ENCODE measurements around the gene ZNF185. TPM values are rescaled to one million over a fixed set of nuclear protein-coding genes. Genes with fewer than 3 reads are reported as not detected.

The ZNF185 gene
- total and polyA plus RNA-seq, 2 of the 8 experiments (the other 6 are each of a cell fraction or from before 2014, with no cell fraction given), result 15.6 to 20.1 TPM

- H3K23ac ChIP-seq (ENCODE audit: insufficient read length), result no peak overlapping the region
- peaks cover 0 to 2% (median 0%) of the 10 kb centered on the region in 4 experiments; a peak in 1 of 7 replicates for H3K27me3 ChIP-seq (replicated peaks in 1 of 4; ENCODE audit: control insufficient read depth in 3 of 4, extremely low read depth in 1 of 4, insufficient read depth in 3 of 4, low read length in 3 of 4)
- no peak overlapping the region for H2AFZ ChIP-seq (ENCODE audit: low read length)
- CTCF ChIA-PET (ENCODE audit: partially characterized antibody), result interaction anchor here (0.8 to 6.9 kb wide), 3 partner anchors 17 to 29 kb away, joined by 3 to 60 read pairs (median 4); no protein-coding TSS in a partner anchor
- H3K9me3 ChIP-seq (ENCODE audit: insufficient read depth in 2 of 2, low read depth in 1 of 2, low read length in 1 of 2), result no peaks in the 10 kb centered on the region
- no peaks in the 10 kb centered on the region for H4K20me1 ChIP-seq (replicated peaks in 1 of 2; ENCODE audit: control insufficient read depth in 1 of 2, insufficient read depth in 2 of 2, low read length in 2 of 2)
- H4K8ac ChIP-seq (ENCODE audit: extremely low read depth, insufficient read depth, low read length), result no peak overlapping the region
- no peak overlapping the region for H3K4ac ChIP-seq (replicated peaks; ENCODE audit: insufficient read length, low read depth, low read length)
- H3K4me1 ChIP-seq (replicated peaks in 1 of 4; ENCODE audit: control insufficient read depth in 3 of 4, insufficient read depth in 4 of 4, low read length in 3 of 4), result peaks cover 0 to 14% (median 7%) of the 10 kb centered on the region in 4 experiments
- H3K27ac ChIP-seq (ENCODE audit: low read depth, low read length), result no peak overlapping the region
- no peaks in the 10 kb centered on the region for H3K36me3 ChIP-seq (ENCODE audit: control insufficient read depth in 2 of 4, insufficient read depth in 4 of 4, low read length in 3 of 4)
- no peak overlapping the region for H3K14ac ChIP-seq (ENCODE audit: insufficient read length)
- no peak overlapping the region for H3K56ac ChIP-seq (replicated peaks; ENCODE audit: insufficient read length, low read depth, low read length)
- DNase-seq (ENCODE audit: low read depth in 1 of 2, low spot score in 2 of 2) (no peak), FAIRE-seq (no peak)
- no peak overlapping the region for H3K18ac ChIP-seq (ENCODE audit: extremely low read depth, low read length)
- POLR2A ChIA-PET (ENCODE audit: partially characterized antibody), result interaction anchor here (0.6 to 0.7 kb wide), 2 partner anchors 9 to 13 kb away, joined by 3 to 4 read pairs; no protein-coding TSS in a partner anchor
- no peaks in the 10 kb centered on the region for H3K23me2 ChIP-seq (ENCODE audit: low read depth, low read length)
- no peak overlapping the region for H2AK5ac ChIP-seq (ENCODE audit: low read depth, low read length)
- no peak overlapping the region for H2BK15ac ChIP-seq (ENCODE audit: low read length)
- 76% methylated on average over 3 of the region's 3 CpGs; no CpG with 5 or more reads in 1 of the 2 experiments for WGBS, 2 experiments (ENCODE audit: extremely low coverage in 1 of 2, insufficient coverage in 1 of 2, insufficient read length in 1 of 2, insufficient replicate concordance in 2 of 2, low coverage in 1 of 2, low lambda C conversion rate in 2 of 2, missing lambda C conversion rate in 1 of 2)
- no peak overlapping the region for H3K4me2 ChIP-seq (ENCODE audit: insufficient read depth in 1 of 2, low read depth in 2 of 2, low read length in 2 of 2)
- no peak overlapping the region for H2BK12ac ChIP-seq (ENCODE audit: low read depth, low read length)
- no peak overlapping the region for H3K4me3 ChIP-seq (ENCODE audit: extremely low read depth in 1 of 4, insufficient read depth in 2 of 4, low read depth in 3 of 4, low read length in 4 of 4)
- no peak overlapping the region for H3K9ac ChIP-seq (replicated peaks in 1 of 4; ENCODE audit: extremely low read depth in 1 of 4, low read depth in 3 of 4, low read length in 3 of 4)
- no peak overlapping the region for H2BK120ac ChIP-seq (replicated peaks; ENCODE audit: low read depth, low read length)
- no peaks in the 10 kb centered on the region for H3K79me1 ChIP-seq (ENCODE audit: low read depth, low read length)
- no peak overlapping the region for H4K91ac ChIP-seq (replicated peaks; ENCODE audit: insufficient read length, low read length)
- H2BK20ac ChIP-seq (ENCODE audit: low read length), result no peak overlapping the region
- no peak overlapping the region for H4K5ac ChIP-seq (ENCODE audit: insufficient read length, low read depth, low read length)
- no peaks in the 10 kb centered on the region for H3K79me2 ChIP-seq (ENCODE audit: control insufficient read depth in 1 of 2, insufficient read depth in 2 of 2, low read length in 2 of 2)
- H2BK5ac ChIP-seq (ENCODE audit: low read depth, low read length), result no peak overlapping the region
- TF ChIP-seq GABPA (IDR thresholded peaks at IDR 0.05; ENCODE audit: borderline replicate concordance, insufficient read depth, low read length), result no peak
- TF ChIP-seq RNF2 (IDR thresholded peaks at IDR 0.05; ENCODE audit: borderline replicate concordance, low read depth, low read length, missing control alignments, poor library complexity, severe bottlenecking), result no peak
- TF ChIP-seq RFX5 (IDR thresholded peaks at IDR 0.05; ENCODE audit: borderline replicate concordance, low read depth, low read length), result no peak
These were observed 11.2 kb upstream of the ZNF185 start for GRCh38 chrX:152886716-152887115.

All from H1 (cell line).